ENCODE data around the gene UNC50. TPM values are rescaled to one million over a fixed set of nuclear protein-coding genes. Genes with fewer than 3 reads are reported as not detected.
"Not testable (repeated sequence)": the region's sequence is repeated elsewhere in the genome, so short reads cannot be mapped to it uniquely, and the experiment has no call there.

The UNC50 gene
- total RNA-seq, 1 donor from 2014 or later = 44.8 TPM

DNA sequence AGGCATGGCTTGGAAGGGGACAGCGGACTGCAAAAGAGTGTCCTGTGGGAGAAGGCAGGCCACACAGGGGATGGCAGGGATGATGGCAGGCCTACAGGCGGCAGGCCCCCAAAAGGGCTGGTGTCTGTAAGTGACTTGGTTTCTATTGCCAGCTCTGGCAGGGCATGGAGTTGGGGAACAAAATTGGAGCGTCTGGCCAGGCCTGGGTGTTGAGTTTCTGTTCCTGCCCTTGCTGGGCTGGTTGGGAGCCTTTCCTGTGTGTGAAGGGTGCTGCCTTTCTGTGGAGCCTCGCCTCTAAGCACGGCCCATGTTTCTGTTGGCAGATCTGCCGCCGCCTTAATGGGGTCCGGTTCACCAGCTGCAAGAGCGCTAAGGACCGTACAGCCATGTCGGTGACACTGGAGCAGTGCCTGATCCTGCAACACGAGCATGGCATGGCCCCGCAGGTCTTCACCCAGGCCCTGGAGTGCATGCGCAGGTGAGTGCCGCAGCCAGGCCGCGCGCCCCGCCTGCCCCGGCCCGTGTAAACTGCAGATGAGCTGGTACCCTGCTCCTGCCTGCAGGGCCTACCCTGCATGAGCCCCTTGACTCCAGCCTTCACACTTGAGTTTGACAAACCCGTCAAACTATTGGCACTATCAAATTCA, 31.6 kb upstream of the UNC50 start:
- no peak for DNase-seq (ENCODE audit: low read depth in 2 of 2)

DNA sequence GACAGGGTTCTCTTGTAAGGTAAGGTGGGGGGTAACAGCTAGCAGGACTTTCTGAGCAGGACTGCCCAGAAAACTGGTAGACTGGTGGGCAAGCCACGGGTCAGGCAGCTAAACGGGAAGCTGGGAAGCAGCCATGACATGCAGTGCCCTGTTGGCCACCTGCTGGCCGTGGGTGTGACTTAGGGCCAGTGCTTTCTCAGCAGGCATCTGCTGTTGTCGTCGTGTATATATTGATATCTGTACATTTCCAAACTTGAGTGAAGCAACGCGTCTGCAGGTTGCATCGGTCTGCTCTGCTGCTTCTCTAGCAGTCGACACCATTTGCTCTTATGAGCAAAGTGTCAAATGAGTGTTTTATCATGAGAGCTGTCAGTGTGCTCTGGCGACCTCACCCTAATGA, 31.1 kb upstream of the UNC50 start:
- DNase-seq (ENCODE audit: low read depth in 2 of 2) = peak in 1 of 2 donors; percentile 10

DNA sequence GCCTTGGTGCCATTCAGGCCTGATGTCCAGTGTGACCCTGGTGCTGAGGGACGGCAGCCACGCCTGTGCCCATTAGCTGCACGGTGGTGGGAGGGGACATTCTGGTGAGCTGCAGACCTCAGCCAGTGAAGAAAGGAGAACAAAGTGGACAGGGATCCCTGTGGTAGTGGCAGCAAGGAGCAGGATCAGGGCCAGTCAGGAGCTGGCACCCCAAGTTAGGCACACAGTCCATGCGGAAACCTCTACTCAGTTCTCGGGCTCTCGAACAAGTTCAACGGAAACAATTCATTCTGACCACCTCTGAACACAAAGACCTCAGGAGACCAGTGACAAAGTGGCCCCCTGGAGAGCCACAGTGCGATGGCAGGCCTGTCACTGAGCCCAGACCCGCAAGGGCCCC, 30.2 kb upstream of the UNC50 start:
- no peak for DNase-seq (ENCODE audit: low read depth in 2 of 2)

DNA sequence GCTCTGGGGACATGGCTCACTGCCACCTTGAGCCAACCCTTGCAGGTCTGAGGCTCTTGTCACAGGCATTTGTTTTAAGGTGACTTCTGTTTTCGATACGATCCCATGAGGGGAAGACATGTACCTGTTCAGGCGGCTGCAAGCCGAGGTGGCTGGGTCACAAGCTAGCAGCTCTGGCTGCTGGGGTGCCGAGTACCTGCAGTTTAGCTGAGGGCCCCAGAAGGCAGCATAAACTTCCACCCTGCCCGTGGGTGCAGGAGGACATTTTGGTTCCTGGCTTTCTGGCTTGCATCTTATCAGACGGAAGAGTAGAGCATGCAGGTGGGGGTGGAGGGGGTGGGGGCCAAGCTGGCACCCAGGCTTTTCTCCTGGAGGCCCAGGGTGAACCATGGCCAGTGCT, 28.5 kb upstream of the UNC50 start:
- no peak for DNase-seq (ENCODE audit: low read depth in 2 of 2)

DNA sequence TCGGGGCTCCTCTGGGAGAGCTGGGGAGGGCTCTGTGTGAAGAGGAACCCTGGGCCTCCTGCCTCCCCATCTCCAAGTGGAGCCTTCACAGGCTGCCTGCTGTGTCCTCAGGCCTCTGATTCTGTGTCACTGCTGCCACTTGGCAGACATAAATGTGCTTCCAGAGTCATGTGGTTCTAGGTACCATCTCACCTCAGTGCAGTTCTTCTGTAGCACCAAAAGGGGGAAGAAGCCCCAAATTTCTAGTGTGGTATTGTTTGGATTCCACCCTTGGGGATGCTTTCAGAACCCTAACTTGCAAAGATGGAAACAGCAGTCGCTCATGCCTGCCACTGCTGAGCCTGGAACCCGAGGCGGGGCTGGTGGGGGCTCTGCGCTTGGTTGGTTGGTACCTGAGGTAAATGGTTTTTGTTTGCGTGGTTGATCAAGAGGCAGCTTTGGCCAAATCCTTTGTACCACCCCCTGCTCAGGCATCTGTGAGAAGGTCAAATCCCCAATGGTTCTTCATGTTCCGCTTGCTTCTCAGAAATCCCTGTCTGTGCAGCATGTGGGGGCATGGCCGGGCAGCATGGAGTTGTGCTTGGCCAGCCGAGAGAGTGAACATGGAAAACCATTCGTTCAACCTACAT, 27.6 kb upstream of the UNC50 start:
- no peak for DNase-seq (ENCODE audit: low read depth in 2 of 2)

DNA sequence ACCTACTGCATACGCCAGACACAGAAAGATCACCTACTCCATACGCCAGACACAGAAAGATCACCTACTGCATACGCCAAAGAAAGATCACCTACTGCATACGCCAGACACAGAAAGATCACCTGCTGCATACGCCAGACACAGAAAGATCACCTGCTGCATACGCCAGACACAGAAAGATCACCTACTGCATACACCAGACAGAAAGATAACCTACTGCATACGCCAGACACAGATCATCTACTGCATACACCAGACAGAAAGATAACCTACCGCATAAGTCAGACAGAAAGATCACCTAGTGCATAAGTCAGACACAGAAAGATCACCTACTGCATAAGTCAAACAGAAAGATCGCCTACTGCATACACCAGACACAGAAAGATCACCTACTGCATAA, 25.9 kb upstream of the UNC50 start:
- DNase-seq (ENCODE audit: low read depth in 2 of 2) = no peak

DNA sequence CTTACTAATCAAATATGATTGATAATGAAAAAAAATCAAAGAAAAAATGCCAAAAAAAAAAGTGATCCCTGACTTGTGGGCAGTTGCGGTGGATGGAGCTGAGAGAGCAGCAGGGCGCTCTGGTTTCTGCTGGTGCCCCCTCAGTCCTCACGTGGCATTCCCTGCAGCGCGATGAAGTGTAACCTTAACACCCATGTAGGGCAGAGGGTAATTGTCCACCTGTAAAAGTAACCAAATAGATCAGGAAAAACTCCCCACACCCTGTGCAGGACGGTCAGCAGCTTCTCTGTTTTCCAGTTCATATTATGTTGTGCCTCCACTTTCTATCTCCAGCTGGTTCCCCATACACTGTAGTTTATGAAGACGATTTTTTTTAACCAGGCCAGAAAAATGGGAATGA, 25.1 kb upstream of the UNC50 start:
- DNase-seq (ENCODE audit: low read depth in 2 of 2) = no peak

DNA sequence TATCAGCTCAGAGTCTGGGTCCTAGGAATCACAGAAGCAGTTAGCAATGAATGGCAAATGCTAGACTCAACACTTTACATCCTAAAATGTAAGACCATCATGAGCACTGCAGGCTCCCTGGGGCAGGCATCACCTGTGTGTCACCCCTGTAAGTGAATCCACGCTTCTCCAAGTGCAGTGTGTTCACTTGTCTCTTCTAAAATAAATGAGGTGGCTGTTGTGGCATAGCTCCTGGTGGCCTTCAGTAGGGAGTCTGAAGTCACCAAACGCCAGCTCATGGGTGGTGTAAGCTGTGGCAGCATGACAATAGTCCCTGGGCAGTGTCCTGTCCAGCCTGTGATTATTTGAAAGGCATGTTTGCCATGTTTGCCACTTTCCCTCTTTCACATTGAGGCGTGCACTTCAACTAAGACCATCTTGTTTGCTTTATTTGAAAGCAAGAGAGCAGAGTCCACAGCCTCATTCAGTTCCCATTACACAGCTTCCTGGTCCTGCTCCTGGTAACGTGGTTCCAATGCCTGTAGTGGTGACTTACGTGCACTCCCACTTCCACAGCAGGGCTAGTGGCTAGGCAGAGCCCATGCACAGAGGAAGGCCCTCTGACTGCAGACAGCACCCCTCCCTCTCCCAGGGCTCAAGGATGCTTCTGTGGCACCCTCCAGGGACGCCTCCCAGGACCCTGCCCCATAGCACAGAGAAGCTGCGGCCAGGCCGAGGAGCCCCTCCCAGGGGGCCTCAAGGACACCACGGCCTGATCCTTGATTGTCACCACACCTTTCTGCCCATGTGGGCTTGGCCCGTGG, 24.4 kb upstream of the UNC50 start:
- DNase-seq (ENCODE audit: low read depth in 2 of 2) = no peak

DNA sequence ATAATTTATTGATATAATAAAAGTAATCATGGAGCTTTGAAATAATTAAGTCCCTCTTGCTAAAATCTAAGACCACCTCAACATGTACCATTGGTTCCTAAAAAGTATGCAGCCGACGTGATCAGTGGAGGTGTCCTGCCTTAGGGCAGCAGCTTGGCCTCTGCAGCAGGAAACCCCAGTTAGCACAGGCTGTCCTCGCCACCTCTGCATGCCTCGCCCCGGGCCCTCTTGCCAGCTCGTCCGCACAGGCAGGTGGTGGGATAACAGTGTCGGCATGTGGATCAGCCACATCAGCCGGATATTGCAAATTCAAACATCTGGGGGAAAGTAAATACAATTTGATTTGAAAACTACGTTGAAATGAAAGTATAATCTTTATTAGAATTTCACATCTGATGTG, 23.0 kb upstream of the UNC50 start:
- no peak for DNase-seq (ENCODE audit: low read depth in 2 of 2)

DNA sequence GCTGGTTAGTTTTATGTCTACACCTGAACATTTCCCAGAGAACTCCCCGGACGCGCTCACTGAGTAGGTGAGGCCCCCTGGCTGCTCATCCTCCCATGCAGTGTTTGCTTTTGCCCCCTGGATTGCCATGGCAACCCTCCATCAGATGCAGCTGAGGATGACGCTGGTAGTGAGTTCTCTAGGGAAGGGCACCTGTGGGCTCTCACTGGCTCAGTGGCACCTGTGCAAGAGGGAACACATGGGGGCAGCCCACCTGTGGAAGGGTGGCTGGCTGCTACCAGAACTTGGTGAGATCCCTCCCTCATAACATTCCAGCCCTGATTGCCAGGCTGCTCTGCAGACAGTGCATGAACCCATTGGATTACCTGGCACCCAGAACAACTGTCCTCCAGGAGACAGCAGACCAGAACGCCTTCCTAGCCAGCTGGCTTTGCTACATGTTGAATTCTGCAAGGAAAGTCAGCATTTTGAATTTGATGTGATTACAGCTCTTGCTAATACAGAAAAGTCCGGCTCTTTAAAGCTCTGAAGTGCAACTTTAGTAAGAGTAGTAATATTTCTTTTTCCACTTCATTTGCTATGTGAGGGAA, 21.7 kb upstream of the UNC50 start:
- DNase-seq (ENCODE audit: low read depth in 2 of 2) = no peak

DNA sequence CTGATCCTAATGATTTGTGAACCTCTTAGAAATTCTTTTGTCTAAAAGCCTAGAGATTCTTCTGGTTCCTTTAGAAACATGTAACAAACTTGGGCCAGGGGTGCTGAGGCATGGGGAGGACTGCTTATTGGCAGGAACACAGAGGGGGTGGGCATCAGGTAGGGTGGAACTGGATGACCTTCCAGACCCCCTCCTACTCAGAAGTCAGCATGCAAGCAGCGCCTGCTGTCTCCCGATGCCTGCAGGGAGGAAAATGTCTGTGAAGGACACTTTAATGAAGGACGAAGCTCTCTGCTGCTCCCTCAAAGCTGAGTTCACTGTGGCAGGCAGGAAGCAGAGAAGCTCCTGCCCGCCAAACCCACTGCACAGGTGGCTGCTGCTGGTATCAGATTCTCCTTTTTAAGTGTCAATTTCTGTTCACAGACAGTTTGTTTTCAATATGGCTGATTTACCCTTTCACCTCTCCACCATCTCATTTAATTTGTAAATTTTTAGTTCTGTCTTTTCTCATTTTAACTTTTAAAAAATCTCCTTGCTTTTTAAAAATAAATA, 19.4 kb upstream of the UNC50 start:
- no peak for DNase-seq (ENCODE audit: low read depth in 2 of 2)

DNA sequence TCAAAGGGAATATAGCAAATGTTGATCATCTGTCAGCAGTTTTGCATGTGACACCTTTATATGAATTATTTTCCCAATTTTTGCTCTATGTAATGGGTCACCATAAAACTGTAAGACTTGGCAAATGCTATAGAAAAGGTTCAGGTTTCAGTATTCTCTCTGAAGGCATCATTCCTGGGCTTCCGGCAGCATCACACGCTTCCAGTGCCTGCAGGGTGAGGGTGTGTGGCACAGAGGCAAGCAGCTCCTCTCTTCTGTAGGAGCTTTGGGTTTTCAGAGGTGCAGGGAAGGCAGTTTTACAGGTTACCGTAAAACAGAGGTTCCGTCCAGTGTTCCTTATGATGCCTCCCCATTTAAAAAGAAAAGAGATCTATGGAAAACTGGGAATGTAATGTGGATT, 18.9 kb upstream of the UNC50 start:
- DNase-seq (ENCODE audit: low read depth in 2 of 2) = no peak

DNA sequence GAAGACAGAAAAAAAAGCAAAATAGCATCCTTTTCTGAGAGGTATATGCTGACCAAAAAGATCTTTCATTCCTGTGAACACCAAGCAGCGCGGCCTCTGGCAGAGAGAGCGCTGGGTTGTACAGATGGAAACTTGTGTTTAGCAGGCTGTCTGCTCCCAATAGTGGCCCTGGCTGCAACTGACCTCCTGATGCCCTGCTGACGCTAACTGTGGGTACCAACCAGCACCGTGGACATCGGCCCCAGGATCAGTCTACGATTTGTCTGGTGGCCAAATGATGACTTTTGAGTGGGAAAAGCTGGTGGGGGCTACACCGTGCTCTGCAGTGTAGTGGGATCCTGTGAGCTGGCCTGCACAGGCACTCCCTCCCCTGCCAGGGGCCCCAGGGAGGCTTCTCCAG, 15.8 kb upstream of the UNC50 start:
- DNase-seq (ENCODE audit: low read depth in 2 of 2) = no peak

DNA sequence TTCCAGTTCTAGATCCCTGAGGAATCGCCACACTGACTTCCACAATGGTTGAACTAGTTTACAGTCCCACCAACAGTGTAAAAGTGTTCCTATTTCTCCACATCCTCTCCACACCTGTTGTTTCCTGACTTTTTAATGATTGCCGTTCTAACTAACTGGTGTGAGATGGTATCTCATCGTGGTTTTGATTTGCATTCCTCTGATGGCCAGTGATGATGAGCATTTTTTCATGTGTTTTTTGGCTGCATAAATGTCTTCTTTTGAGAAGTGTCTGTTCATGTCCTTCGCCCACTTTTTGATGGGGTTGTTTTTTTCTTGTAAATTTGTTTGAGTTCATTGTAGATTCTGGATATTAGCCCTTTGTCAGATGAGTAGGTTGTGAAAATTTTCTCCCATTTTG, 13.7 kb upstream of the UNC50 start:
- DNase-seq (ENCODE audit: low read depth in 2 of 2) = not testable (repeated sequence)

DNA sequence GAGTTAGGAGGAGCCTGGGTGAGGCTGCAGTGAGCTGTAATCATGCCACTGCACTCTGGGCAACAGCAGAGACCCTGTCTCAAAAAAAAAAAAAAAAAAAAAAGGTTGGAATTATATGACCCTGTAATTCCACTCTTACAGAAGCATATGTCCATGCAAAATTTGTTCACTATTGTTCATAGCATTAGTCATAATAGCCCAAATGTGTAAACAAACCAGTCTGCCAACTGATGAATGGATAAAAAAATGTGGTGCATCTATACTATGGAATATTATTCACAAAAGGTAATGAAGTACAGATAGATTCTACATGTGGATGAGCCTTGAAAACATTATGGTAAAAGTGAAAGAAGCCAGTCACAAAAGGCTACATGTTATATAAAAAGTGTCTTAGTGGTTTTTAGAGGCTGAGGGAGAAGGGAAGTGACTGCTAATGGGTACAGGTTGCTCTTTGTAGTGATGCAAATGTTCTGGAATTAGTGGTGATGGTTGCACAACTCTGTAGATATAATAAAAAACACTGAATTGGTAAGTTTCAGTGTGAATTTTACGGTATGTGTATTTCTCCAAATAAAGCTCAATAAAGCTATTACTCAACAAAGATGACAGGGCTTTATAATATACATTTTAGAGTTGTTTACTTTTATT, 9.5 kb upstream of the UNC50 start:
- peak; percentile 80 to 86 for DNase-seq (ENCODE audit: low read depth in 2 of 2)

DNA sequence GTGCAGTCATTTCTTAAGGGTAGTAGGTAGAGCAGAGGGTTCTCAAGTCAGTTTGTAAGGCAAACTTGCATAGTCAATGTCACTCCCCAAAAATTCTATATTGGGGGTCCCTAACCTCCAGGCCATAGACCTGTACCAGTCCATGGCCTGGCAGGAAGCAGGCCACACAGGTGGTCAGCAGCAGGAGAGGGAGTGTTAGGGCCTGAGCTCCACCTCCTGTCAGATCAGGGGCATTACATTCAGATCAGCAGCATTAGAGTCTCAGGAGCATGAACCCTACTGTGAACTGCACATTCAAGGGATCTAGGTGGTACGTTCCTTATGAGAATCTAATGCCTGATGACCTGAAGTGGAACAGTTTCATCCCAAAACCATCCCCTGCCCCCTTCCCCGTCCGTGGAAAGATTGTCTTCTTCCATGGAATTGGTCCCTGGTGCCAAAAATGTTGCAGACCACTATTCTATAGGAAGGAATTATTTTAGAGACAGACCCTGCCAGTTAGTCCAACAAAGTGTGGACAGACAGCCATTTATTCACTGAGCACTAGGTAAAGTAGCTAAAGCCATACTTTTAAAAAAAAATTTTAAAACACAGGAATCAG, 6.8 kb upstream of the UNC50 start:
- peak; percentile 62 to 74 for DNase-seq (ENCODE audit: low read depth in 2 of 2)

DNA sequence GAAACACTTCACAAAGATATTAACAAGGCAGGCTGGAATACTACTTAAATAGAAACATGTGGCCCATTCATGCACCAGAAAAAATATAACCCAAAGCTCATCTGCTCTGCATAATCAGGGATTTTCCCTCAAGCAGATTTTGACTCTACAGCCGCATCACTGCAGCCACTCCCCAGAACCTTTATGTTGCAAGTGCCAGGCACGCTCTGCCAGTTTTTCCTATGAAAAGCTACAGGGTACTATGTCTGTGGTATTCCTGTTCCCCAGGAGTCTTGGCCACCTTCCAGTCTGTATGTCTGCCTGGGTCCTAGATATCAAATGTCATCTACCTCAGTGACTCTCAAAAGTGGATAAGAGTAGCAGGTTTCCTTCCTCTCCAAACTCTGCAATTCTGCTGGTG, 3.8 kb upstream of the UNC50 start:
- no peak for DNase-seq (ENCODE audit: low read depth in 2 of 2)

DNA sequence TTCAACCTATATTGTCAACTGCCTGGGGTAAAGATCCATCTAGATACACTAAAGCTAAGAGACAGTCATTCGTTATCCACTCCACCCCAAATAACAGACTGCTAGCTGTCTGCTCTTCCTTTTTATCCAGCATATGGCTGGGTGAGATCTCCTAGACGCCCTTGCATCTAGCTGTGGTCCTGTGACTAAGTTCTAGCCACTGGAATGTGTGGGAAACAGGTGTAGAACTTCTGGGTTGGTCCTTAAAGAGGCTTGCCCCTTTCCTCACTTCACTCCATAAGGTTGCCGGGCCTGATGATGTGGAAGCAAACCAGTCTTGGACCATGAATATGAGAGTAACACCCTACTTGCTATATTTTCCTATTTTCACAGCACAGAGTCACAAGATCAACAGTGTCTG, 3.3 kb upstream of the UNC50 start:
- DNase-seq (ENCODE audit: low read depth in 2 of 2) = no peak

DNA sequence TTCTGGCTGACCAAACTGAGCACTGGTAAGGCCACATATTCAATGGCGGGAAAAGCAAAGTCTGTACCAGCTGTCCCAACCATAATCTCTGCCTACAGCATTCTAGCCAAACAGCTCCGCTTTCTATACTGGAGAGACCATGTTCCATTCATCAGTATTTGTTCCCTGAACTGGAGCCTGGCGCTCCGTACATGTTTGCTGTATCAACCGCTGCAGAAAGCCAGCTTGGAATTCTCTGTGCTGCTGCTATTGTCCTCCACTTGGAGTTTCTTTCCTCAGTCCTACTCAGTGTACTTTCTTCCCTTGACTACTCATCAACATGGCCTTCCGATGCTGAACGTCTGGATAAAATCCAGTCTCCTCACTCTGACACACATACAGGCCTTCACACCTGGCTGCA, 2.0 kb upstream of the UNC50 start:
- no peak for DNase-seq (ENCODE audit: low read depth in 2 of 2)

DNA sequence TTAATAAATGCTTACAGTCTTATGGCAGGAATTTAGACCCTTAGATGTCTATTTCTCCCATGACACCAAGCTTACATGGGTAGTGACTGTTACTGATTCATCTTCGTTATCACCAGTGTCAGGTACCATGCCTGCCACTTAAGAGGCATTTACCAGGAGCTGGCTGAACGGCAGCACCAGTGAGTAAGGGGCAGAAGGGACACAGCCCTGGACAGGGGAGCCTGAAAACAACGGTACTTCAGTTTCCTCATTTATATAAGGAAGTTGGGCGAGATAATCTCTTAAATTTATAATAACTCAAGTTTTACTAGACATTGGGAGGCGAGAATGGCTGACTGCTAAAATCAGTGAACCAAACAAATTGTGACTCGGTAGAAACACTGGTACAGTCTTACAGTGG, 1.3 kb upstream of the UNC50 start:
- no peak for DNase-seq (ENCODE audit: low read depth in 2 of 2)

DNA sequence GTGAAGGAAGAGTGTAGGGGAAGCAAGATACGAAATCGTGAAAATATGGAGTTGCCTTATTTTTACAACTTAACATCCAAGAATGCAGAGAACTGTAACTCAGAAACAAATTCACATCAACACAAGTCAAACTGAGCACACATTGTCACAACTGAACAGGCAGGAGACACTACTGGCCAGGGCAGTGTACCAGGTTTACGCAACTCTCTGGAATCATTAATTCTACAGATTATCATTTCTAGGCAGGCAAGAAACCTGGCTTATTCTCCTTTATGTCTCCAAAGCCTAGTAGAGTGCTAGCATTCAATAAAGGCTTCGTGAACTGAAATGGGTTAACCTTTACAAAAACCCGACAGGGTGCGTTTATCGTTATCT, 661 bp upstream of the UNC50 start:
- DNase-seq (ENCODE audit: low read depth in 2 of 2) = peak; percentile 13 to 38

Data from lung microvascular endothelial cell (primary cell).